ENCODE data around the gene ZBTB49. TPM values are rescaled to one million over a fixed set of nuclear protein-coding genes. Genes with fewer than 3 reads are reported as not detected.

Gene ZBTB49
- total RNA-seq, 4 donors from 2014 or later = 2.9 to 5.9 (median 3.4) TPM

GRCh38 chr4:4296283-4296846 is 6.3 kb downstream of the ZBTB49 start:
- H3K4me3 ChIP-seq = no peak overlapping the region
- intact Hi-C loops (cut with DNase I) = no loop called here
- no peaks in the 10 kb centered on the region for H3K9me3 ChIP-seq
- no peak for DNase-seq (ENCODE audit: extremely low spot score)
- TF ChIP-seq POLR2AphosphoS5 (IDR thresholded peaks at IDR 0.05) (no peak), CTCF (IDR thresholded peaks at IDR 0.05) (no peak), EP300 (IDR thresholded peaks at IDR 0.05) (no peak), POLR2A (IDR thresholded peaks at IDR 0.05; ENCODE audit: low read depth) (no peak)
- H3K4me1 ChIP-seq = peaks cover 4 to 11% (median 6%) of the 10 kb centered on the region in 4 donors
- WGBS = 95% methylated on average over 5 of the region's 5 CpGs
- H3K36me3 ChIP-seq = peaks cover 0 to 30% (median 9%) of the 10 kb centered on the region in 4 donors
- H3K27ac ChIP-seq (replicated peaks in 1 of 4) = no peak overlapping the region
- no peaks in the 10 kb centered on the region for H3K27me3 ChIP-seq

- no peaks in the 10 kb centered on the region for H3K27me3 ChIP-seq
- 93% methylated on average over 3 of the region's 3 CpGs for WGBS
- H3K27ac ChIP-seq (replicated peaks in 1 of 4) = no peak overlapping the region
- H3K9me3 ChIP-seq = no peaks in the 10 kb centered on the region
- TF ChIP-seq POLR2AphosphoS5 (IDR thresholded peaks at IDR 0.05) (no peak), POLR2A (IDR thresholded peaks at IDR 0.05; ENCODE audit: low read depth) (no peak), EP300 (IDR thresholded peaks at IDR 0.05) (no peak), CTCF (IDR thresholded peaks at IDR 0.05) (no peak)
- no peak overlapping the region for H3K4me3 ChIP-seq
- peaks cover 12 to 35% (median 17%) of the 10 kb centered on the region in 4 donors for H3K36me3 ChIP-seq
- DNase-seq (ENCODE audit: extremely low spot score) = no peak
- H3K4me1 ChIP-seq = no peaks in the 10 kb centered on the region
- intact Hi-C loops (cut with DNase I) = no loop called here
Measured at GRCh38 chr4:4299006-4299405, 9.0 kb downstream of the ZBTB49 start.

GRCh38 chr4:4302001-4302400 is 11.9 kb downstream of the ZBTB49 start:
- H3K4me3 ChIP-seq = no peak overlapping the region
- H3K9me3 ChIP-seq = no peaks in the 10 kb centered on the region
- H3K4me1 ChIP-seq = no peaks in the 10 kb centered on the region
- no peak overlapping the region for H3K27ac ChIP-seq (replicated peaks in 1 of 4)
- 94% methylated on average over 5 of the region's 5 CpGs for WGBS
- intact Hi-C loops (cut with DNase I) = no loop called here
- TF ChIP-seq POLR2A (IDR thresholded peaks at IDR 0.05; ENCODE audit: low read depth) (no peak), EP300 (IDR thresholded peaks at IDR 0.05) (no peak), POLR2AphosphoS5 (IDR thresholded peaks at IDR 0.05) (no peak), CTCF (IDR thresholded peaks at IDR 0.05) (no peak)
- DNase-seq (ENCODE audit: extremely low spot score) = no peak
- peaks cover 17 to 52% (median 27%) of the 10 kb centered on the region in 4 donors for H3K36me3 ChIP-seq
- H3K27me3 ChIP-seq = no peaks in the 10 kb centered on the region

- intact Hi-C loops (cut with DNase I) = no loop called here
- WGBS = 59% methylated on average over 6 of the region's 6 CpGs
- Histone ChIP-seq H3K4me1 (no peaks in the 10 kb centered on the region), H3K27ac (replicated peaks in 1 of 4) (no peak overlapping the region), H3K36me3 (peaks cover 21 to 56% (median 30%) of the 10 kb centered on the region in 4 donors), H3K9me3 (no peaks in the 10 kb centered on the region), H3K27me3 (no peaks in the 10 kb centered on the region), H3K4me3 (no peak overlapping the region)
- no peak for DNase-seq (ENCODE audit: extremely low spot score)
- TF ChIP-seq POLR2AphosphoS5 (IDR thresholded peaks at IDR 0.05) = no peak
- no peak for TF ChIP-seq POLR2A (IDR thresholded peaks at IDR 0.05; ENCODE audit: low read depth)
- no peak for TF ChIP-seq CTCF (IDR thresholded peaks at IDR 0.05)
- TF ChIP-seq EP300 (IDR thresholded peaks at IDR 0.05) = no peak
Measured at GRCh38 chr4:4302416-4302815, 12.4 kb downstream of the ZBTB49 start.

GRCh38 chr4:4306920-4307319 is 16.9 kb downstream of the ZBTB49 start:
- DNase-seq (ENCODE audit: extremely low spot score) = no peak
- Histone ChIP-seq H3K27me3 (no peaks in the 10 kb centered on the region), H3K4me3 (no peak overlapping the region), H3K36me3 (peaks cover 21 to 48% (median 26%) of the 10 kb centered on the region in 4 donors), H3K27ac (replicated peaks in 1 of 4) (no peak overlapping the region), H3K4me1 (no peaks in the 10 kb centered on the region), H3K9me3 (no peaks in the 10 kb centered on the region)
- no peak for TF ChIP-seq POLR2AphosphoS5 (IDR thresholded peaks at IDR 0.05)
- TF ChIP-seq CTCF (IDR thresholded peaks at IDR 0.05) = no peak
- TF ChIP-seq POLR2A (IDR thresholded peaks at IDR 0.05; ENCODE audit: low read depth) = no peak
- TF ChIP-seq EP300 (IDR thresholded peaks at IDR 0.05) = no peak
- intact Hi-C loops (cut with DNase I) = no loop called here
- WGBS = 92% methylated on average over 11 of the region's 11 CpGs
